ENCODE results near the gene CCR5AS.

The CCR5AS gene

GRCh38 chr3:46375218-46375617, 31.6 kb downstream of the CCR5AS start:
- no peak for DNase-seq

DNA sequence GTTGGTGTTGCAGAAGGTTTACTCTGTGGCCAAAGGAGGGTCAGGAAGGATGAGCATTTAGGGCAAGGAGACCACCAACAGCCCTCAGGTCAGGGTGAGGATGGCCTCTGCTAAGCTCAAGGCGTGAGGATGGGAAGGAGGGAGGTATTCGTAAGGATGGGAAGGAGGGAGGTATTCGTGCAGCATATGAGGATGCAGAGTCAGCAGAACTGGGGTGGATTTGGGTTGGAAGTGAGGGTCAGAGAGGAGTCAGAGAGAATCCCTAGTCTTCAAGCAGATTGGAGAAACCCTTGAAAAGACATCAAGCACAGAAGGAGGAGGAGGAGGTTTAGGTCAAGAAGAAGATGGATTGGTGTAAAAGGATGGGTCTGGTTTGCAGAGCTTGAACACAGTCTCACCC, 32.1 kb downstream of the CCR5AS start:
- no peak for DNase-seq

DNA sequence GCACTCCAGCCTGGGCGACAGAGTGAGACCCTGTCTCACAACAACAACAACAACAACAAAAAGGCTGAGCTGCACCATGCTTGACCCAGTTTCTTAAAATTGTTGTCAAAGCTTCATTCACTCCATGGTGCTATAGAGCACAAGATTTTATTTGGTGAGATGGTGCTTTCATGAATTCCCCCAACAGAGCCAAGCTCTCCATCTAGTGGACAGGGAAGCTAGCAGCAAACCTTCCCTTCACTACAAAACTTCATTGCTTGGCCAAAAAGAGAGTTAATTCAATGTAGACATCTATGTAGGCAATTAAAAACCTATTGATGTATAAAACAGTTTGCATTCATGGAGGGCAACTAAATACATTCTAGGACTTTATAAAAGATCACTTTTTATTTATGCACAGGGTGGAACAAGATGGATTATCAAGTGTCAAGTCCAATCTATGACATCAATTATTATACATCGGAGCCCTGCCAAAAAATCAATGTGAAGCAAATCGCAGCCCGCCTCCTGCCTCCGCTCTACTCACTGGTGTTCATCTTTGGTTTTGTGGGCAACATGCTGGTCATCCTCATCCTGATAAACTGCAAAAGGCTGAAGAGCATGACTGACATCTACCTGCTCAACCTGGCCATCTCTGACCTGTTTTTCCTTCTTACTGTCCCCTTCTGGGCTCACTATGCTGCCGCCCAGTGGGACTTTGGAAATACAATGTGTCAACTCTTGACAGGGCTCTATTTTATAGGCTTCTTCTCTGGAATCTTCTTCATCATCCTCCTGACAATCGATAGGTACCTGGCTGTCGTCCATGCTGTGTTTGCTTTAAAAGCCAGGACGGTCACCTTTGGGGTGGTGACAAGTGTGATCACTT, 34.1 kb downstream of the CCR5AS start:
- DNase-seq = no peak

DNA sequence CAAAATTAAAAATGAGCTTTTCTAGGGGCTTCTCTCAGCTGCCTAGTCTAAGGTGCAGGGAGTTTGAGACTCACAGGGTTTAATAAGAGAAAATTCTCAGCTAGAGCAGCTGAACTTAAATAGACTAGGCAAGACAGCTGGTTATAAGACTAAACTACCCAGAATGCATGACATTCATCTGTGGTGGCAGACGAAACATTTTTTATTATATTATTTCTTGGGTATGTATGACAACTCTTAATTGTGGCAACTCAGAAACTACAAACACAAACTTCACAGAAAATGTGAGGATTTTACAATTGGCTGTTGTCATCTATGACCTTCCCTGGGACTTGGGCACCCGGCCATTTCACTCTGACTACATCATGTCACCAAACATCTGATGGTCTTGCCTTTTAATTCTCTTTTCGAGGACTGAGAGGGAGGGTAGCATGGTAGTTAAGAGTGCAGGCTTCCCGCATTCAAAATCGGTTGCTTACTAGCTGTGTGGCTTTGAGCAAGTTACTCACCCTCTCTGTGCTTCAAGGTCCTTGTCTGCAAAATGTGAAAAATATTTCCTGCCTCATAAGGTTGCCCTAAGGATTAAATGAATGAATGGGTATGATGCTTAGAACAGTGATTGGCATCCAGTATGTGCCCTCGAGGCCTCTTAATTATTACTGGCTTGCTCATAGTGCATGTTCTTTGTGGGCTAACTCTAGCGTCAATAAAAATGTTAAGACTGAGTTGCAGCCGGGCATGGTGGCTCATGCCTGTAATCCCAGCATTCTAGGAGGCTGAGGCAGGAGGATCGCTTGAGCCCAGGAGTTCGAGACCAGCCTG, 35.1 kb downstream of the CCR5AS start:
- no peak for DNase-seq

DNA sequence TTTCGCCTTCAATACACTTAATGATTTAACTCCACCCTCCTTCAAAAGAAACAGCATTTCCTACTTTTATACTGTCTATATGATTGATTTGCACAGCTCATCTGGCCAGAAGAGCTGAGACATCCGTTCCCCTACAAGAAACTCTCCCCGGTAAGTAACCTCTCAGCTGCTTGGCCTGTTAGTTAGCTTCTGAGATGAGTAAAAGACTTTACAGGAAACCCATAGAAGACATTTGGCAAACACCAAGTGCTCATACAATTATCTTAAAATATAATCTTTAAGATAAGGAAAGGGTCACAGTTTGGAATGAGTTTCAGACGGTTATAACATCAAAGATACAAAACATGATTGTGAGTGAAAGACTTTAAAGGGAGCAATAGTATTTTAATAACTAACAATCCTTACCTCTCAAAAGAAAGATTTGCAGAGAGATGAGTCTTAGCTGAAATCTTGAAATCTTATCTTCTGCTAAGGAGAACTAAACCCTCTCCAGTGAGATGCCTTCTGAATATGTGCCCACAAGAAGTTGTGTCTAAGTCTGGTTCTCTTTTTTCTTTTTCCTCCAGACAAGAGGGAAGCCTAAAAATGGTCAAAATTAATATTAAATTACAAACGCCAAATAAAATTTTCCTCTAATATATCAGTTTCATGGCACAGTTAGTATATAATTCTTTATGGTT, 35.9 kb downstream of the CCR5AS start, which contains the start of gene CCR5:
Gene CCR5, plus strand, starts transcription at position 108 of the 680 bp plus-strand sequence. CDS start 1,957 bp downstream, outside the sequence.
- DNase-seq = no peak

GRCh38 chr3:46369675-46370132, 37.2 kb downstream of the CCR5AS start:
- DNase-seq = no peak

DNA sequence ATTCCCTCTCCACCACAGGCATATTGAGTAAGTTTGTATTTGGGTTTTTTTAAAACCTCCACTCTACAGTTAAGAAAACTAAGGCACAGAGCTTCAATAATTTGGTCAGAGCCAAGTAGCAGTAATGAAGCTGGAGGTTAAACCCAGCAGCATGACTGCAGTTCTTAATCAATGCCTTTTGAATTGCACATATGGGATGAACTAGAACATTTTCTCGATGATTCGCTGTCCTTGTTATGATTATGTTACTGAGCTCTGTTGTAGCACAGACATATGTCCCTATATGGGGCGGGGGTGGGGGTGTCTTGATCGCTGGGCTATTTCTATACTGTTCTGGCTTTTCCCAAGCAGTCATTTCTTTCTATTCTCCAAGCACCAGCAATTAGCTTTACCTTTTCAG, 37.7 kb downstream of the CCR5AS start:
- DNase-seq = no peak

GRCh38 chr3:46368569-46368968, 38.3 kb downstream of the CCR5AS start:
- no peak for DNase-seq

- DNase-seq = no peak
Measured at GRCh38 chr3:46367811-46368210, 39.1 kb downstream of the CCR5AS start.

- no peak for DNase-seq
Measured at GRCh38 chr3:46365737-46366524, 40.9 kb downstream of the CCR5AS start.

GRCh38 chr3:46365041-46365440, 41.8 kb downstream of the CCR5AS start:
- DNase-seq = no peak

DNA sequence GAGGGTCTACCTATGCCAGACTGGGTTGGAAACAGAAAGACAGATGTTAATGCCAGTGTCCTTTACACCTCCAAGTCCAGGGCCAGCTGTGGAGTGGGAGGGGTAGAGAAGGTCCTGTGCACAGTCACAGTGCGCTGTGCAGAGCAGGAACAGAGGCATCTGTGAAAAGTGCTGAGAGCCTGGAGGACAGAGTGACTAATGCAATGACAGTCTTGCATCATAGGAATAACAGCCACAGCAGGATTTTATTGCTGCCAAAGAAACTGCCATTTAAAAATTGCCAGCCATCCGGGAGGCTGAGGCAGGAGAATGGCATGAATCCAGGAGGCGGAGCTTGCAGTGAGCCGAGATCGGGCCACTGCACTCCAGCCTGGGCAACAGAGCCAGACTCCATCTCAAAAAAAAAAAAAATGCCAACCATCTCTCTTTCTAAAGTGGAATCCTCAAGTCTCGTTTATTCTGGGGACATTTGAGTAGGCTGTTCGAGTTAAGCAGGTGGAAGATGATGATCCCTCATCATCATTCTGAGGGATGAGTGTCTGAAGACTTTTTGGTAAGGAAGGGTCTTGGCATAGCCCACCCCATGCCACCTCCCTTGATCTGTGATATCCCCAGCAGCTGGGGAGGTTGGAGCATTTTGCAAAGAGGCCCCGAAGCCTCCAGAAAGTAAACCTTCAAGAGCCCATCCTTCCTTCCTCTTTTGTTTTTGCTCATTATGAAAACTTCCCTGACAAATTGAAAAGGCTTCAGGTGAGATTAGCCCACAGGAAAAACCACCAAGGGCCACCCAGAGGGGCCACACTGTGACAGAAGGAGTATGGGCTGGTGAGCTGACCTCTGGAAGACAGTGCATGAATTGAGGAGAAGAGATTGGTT, 45.2 kb downstream of the CCR5AS start:
- DNase-seq = no peak

GRCh38 chr3:46360907-46361306, 46.0 kb downstream of the CCR5AS start:
- no peak for DNase-seq

DNA sequence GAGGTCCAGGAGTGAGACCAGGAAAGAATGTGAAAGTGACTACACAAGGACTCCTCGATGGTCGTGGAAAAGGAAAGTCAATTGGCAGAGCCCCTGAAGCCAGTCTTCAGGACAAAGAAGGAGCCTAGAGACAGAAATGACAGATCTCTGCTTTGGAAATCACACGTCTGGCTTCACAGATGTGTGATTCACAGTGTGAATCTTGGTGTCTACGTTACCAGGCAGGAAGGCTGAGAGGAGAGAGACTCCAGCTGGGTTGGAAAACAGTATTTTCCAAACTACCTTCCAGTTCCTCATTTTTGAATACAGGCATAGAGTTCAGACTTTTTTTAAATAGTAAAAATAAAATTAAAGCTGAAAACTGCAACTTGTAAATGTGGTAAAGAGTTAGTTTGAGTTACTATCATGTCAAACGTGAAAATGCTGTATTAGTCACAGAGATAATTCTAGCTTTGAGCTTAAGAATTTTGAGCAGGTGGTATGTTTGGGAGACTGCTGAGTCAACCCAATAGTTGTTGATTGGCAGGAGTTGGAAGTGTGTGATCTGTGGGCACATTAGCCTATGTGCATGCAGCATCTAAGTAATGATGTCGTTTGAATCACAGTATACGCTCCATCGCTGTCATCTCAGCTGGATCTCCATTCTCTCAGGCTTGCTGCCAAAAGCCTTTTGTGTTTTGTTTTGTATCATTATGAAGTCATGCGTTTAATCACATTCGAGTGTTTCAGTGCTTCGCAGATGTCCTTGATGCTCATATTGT, 47.0 kb downstream of the CCR5AS start:
- DNase-seq = no peak

GRCh38 chr3:46358466-46358865, 48.4 kb downstream of the CCR5AS start:
- no peak for DNase-seq

GRCh38 chr3:46356909-46357308, 50.0 kb downstream of the CCR5AS start:
- DNase-seq = no peak

DNA sequence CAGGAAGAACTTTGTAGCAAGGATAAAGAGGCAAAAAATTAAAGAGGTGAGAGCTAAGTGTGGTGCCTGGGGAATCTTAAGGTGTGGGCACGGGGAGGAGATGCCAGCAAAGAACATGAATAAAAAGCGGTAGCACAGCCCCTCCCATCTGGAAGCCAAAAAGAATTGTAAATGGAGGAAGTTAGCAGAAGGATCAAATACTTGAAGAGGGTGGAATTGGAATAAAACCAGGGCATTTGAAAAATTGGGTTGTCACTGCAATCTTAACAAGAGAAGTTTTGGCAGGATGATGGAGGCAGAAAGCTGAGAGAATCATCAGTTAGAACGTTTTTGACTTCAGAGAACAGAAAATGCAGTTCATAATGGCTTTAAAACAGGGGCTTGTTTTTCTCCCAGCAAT, 50.6 kb downstream of the CCR5AS start:
- DNase-seq = no peak

- no peak for DNase-seq
Measured at GRCh38 chr3:46354984-46355383, 51.9 kb downstream of the CCR5AS start.

DNA sequence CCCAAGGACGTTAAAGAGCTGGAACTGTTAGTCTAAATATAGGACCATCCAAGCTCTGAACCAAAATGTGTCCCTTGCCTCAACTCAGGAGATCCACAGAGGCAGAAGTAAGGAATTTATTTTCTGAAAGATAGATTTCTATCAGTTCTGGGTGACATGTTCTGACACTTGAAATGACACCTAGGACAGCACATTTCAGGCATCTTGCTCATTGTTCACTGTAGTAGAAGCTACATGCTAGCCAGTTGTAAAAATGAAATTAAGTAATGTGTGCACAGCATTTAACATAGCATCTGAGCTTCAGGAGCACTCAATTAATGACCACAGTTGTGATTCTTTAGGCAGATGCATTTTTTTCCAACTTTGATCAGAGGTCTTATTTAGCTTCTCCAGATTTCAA, 52.4 kb downstream of the CCR5AS start:
- no peak for DNase-seq

DNA sequence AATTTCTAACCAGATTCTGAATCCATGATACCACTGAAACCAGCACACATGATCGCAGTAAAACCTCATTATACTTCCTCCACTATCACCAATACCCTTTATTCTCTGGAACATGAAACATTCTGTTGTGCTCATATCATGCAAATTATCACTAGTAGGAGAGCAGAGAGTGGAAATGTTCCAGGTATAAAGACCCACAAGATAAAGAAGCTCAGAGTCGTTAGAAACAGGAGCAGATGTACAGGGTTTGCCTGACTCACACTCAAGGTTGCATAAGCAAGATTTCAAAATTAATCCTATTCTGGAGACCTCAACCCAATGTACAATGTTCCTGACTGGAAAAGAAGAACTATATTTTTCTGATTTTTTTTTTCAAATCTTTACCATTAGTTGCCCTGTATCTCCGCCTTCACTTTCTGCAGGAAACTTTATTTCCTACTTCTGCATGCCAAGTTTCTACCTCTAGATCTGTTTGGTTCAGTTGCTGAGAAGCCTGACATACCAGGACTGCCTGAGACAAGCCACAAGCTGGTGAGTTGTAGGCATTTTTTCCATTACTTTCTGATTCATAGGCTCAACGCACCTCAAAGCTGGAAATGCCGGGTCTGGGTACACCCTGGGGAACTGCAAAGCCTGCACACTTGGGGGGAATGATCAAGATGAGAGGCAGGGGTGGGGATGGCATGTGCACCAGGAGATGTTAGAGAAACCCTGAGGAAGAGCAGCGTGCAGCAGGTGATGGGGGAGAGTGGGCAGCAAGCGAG, 53.0 kb downstream of the CCR5AS start, which contains the start of gene CCR2:
Gene CCR2, plus strand, starts transcription at position 465 of the 764 bp plus-strand sequence. CDS start 3,417 bp downstream, outside the sequence.
- no peak for DNase-seq

Measured in activated naive CD4-positive, alpha-beta T cell (primary cell).